Measurements from ENCODE around the gene CECR2.

Gene CECR2

DNA sequence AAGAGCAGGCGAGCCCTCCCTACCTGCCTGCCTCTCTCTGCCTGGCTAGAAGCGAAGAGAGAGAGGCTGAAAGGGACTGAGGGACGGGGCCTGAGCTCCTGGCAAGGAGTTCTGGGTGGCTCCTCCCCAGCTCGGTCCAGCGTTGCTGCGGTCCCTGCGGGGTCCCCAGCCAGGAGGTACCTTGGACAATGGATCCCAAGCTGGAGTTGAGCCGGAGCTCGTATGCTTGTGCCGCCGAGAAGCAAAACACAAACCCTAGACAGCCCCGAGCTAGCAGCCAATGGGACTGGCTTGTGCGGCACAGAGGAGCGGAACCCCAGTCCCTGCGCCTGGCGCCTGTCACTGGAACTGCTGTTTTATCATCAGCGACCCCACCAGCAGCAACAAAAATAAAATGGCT, 212.4 kb downstream of the CECR2 start:
- no peaks in the 10 kb centered on the region for H3K27me3 ChIP-seq (ENCODE audit: insufficient read depth, poor library complexity, severe bottlenecking)
- DNase-seq (ENCODE audit: low spot score), result no peak
- TF ChIP-seq, protein P1, sequence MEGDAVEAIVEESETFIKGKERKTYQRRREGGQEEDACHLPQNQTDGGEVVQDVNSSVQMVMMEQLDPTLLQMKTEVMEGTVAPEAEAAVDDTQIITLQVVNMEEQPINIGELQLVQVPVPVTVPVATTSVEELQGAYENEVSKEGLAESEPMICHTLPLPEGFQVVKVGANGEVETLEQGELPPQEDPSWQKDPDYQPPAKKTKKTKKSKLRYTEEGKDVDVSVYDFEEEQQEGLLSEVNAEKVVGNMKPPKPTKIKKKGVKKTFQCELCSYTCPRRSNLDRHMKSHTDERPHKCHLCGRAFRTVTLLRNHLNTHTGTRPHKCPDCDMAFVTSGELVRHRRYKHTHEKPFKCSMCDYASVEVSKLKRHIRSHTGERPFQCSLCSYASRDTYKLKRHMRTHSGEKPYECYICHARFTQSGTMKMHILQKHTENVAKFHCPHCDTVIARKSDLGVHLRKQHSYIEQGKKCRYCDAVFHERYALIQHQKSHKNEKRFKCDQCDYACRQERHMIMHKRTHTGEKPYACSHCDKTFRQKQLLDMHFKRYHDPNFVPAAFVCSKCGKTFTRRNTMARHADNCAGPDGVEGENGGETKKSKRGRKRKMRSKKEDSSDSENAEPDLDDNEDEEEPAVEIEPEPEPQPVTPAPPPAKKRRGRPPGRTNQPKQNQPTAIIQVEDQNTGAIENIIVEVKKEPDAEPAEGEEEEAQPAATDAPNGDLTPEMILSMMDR (IDR thresholded peaks at IDR 0.05; ENCODE audit: poor library complexity, severe bottlenecking), result no peak
- H3K4me1 ChIP-seq (ENCODE audit: insufficient read depth, poor library complexity, severe bottlenecking), result peaks cover 4% of the 10 kb centered on the region
- no peaks in the 10 kb centered on the region for H3K9me3 ChIP-seq (ENCODE audit: severe bottlenecking)
- no peaks in the 10 kb centered on the region for H3K36me3 ChIP-seq (ENCODE audit: low read depth)
- ATAC-seq (ENCODE audit: low read depth), result no peak
- no peak overlapping the region for H3K4me3 ChIP-seq (ENCODE audit: severe bottlenecking)
- H3K27ac ChIP-seq (ENCODE audit: poor library complexity, severe bottlenecking), result no peak overlapping the region

DNA sequence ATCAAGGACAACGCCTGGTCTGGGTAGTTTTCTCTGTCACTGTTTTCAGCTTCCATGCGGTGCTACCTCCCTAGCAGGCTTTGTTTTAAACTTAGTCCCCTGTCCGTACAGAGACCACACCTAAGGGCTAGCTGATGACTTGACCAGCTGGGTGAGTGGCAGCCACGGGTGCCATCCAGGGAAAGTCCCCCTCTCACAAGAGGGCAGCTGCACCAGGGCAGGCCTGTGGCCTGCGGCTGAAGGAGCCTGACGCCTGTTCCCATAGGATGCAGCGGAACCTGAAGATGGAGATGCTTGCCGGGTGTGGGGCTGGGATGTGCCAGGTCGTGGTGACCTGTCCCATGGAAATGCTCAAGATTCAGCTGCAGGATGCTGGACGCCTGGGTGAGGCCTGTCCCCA, 213.9 kb downstream of the CECR2 start:
- no peak for ATAC-seq (ENCODE audit: low read depth)
- no peaks in the 10 kb centered on the region for H3K9me3 ChIP-seq (ENCODE audit: severe bottlenecking)
- no peak overlapping the region for H3K27ac ChIP-seq (ENCODE audit: poor library complexity, severe bottlenecking)
- H3K27me3 ChIP-seq (ENCODE audit: insufficient read depth, poor library complexity, severe bottlenecking), result no peaks in the 10 kb centered on the region
- TF ChIP-seq, protein P1 (IDR thresholded peaks at IDR 0.05; ENCODE audit: poor library complexity, severe bottlenecking), result no peak
- no peak overlapping the region for H3K4me3 ChIP-seq (ENCODE audit: severe bottlenecking)
- H3K36me3 ChIP-seq (ENCODE audit: low read depth), result no peaks in the 10 kb centered on the region
- H3K4me1 ChIP-seq (ENCODE audit: insufficient read depth, poor library complexity, severe bottlenecking), result no peaks in the 10 kb centered on the region
- DNase-seq (ENCODE audit: low spot score), result no peak

DNA sequence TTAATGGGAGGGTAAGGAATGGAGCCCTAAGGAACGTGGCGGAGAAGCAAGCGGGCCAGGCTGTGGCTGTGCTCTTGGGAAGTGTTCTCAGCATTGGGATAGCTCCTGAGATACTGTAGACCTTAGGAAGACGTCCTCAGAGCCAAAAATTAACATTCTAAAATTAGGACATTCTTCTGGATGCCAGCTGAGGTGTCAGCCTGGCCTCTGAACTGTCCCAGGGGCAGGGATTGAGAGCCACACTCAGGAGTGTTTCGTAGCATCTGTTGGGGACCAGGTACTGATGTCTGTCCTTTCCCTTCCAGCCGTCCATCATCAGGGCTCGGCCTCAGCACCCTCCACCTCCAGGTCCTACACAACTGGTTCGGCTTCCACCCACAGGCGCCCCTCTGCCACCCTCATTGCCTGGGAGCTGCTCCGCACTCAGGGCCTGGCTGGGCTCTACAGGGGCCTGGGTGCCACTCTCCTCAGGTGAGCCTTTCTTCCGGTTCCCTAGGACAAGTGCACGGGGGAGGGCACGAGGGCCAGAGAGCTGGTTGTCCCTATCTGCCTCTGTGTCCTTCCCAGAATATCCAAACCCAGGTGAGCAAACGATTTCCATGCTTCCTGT, 217.7 kb downstream of the CECR2 start:
- ATAC-seq (ENCODE audit: low read depth), result no peak
- no peak for DNase-seq (ENCODE audit: low spot score)
- no peaks in the 10 kb centered on the region for H3K4me1 ChIP-seq (ENCODE audit: insufficient read depth, poor library complexity, severe bottlenecking)
- no peak overlapping the region for H3K4me3 ChIP-seq (ENCODE audit: severe bottlenecking)
- H3K9me3 ChIP-seq (ENCODE audit: severe bottlenecking), result no peaks in the 10 kb centered on the region
- TF ChIP-seq, protein P1 (IDR thresholded peaks at IDR 0.05; ENCODE audit: poor library complexity, severe bottlenecking), result no peak
- H3K27ac ChIP-seq (ENCODE audit: poor library complexity, severe bottlenecking), result no peak overlapping the region
- H3K27me3 ChIP-seq (ENCODE audit: insufficient read depth, poor library complexity, severe bottlenecking), result no peaks in the 10 kb centered on the region
- H3K36me3 ChIP-seq (ENCODE audit: low read depth), result peaks cover 11% of the 10 kb centered on the region

DNA sequence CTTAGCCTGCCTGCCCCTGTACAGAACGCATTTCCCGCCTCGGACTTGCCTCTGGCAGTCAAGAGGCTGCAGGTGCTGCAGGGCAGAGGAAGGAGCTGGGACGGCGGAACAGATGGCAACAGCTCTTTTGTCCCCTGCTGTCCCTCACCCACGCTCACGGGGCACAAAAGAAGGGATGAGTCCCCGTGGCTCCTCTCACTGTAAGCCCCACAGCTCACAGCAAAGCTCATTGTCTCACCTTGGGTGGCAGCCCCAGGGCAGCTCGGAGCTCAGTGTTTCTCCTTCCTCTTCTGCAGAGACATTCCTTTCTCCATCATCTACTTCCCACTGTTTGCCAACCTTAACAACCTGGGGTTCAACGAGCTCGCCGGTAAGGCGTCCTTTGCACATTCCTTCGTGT, 218.4 kb downstream of the CECR2 start:
- Histone ChIP-seq H3K36me3 (ENCODE audit: low read depth) (peaks cover 17% of the 10 kb centered on the region), H3K27me3 (ENCODE audit: insufficient read depth, poor library complexity, severe bottlenecking) (no peaks in the 10 kb centered on the region), H3K4me3 (ENCODE audit: severe bottlenecking) (no peak overlapping the region), H3K27ac (ENCODE audit: poor library complexity, severe bottlenecking) (no peak overlapping the region), H3K9me3 (ENCODE audit: severe bottlenecking) (no peaks in the 10 kb centered on the region), H3K4me1 (ENCODE audit: insufficient read depth, poor library complexity, severe bottlenecking) (no peaks in the 10 kb centered on the region)
- no peak for DNase-seq (ENCODE audit: low spot score)
- ATAC-seq (ENCODE audit: low read depth), result no peak
- TF ChIP-seq, protein P1 (IDR thresholded peaks at IDR 0.05; ENCODE audit: poor library complexity, severe bottlenecking), result no peak

DNA sequence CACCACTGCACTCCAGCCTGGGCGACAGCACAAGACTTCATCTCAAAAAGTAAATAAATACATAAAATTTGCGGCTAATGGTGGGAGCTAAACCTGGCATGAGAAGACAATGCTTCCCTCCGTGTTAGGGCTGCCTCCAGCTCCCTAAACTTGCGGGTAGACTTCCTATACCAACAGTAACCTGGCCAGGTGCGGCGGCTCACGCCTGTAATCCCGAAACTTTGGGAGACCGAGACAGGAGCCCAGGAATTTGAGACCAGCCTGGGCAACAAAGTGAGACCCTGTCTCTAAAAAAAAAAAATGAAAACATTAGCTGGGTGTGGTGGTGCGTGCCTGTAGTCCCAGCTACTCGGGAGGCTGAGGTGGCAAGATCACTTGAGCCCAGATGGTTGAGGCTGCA, 219.3 kb downstream of the CECR2 start:
- TF ChIP-seq, protein P1 (IDR thresholded peaks at IDR 0.05; ENCODE audit: poor library complexity, severe bottlenecking), result no peak

More for the DNA sequence above, 219.3 kb downstream of the CECR2 start:
- no peaks in the 10 kb centered on the region for H3K4me1 ChIP-seq (ENCODE audit: insufficient read depth, poor library complexity, severe bottlenecking)
- peaks cover 25% of the 10 kb centered on the region for H3K36me3 ChIP-seq (ENCODE audit: low read depth)
- no peak for ATAC-seq (ENCODE audit: low read depth)
- no peaks in the 10 kb centered on the region for H3K27me3 ChIP-seq (ENCODE audit: insufficient read depth, poor library complexity, severe bottlenecking)
- no peak overlapping the region for H3K27ac ChIP-seq (ENCODE audit: poor library complexity, severe bottlenecking)
- H3K9me3 ChIP-seq (ENCODE audit: severe bottlenecking), result no peaks in the 10 kb centered on the region
- H3K4me3 ChIP-seq (ENCODE audit: severe bottlenecking), result no peak overlapping the region
- no peak for DNase-seq (ENCODE audit: low spot score)
